ENCODE data around the gene APEX1. TPM values are rescaled to one million over a fixed set of nuclear protein-coding genes. Genes with fewer than 3 reads are reported as not detected.

Gene APEX1
- total RNA-seq, 1 experiment from 2014 or later = 113 TPM

GRCh38 chr14:20419419-20419818 is 35.6 kb upstream of the APEX1 start:
- Histone ChIP-seq H3K9me2 (ENCODE audit: insufficient read depth) (no peaks in the 10 kb centered on the region), H3K79me2 (ENCODE audit: low read depth) (no peaks in the 10 kb centered on the region), H3K27ac (no peak overlapping the region), H3K4me3 (no peak overlapping the region), H3F3A (ENCODE audit: insufficient read depth, low read depth) (no peaks in the 10 kb centered on the region), H3K4me1 (replicated peaks; ENCODE audit: insufficient read depth) (no peaks in the 10 kb centered on the region), H3K4me2 (no peak overlapping the region), H4K20me1 (ENCODE audit: insufficient read depth) (no peaks in the 10 kb centered on the region), H3K27me3 (ENCODE audit: insufficient read depth, low read depth) (no peaks in the 10 kb centered on the region), H2AFZ (no peak overlapping the region), H3K9me3 (ENCODE audit: insufficient read depth, low read depth) (no peaks in the 10 kb centered on the region), H3K36me3 (ENCODE audit: low read depth) (no peaks in the 10 kb centered on the region)
- intact Hi-C loops (cut with micrococcal nuclease; ENCODE audit: unreplicated experiment) = loop anchor here (10.0 kb wide), 1 partner anchor 185 kb away; no protein-coding TSS in a partner anchor
- no peak for DNase-seq
- BruUV-seq (replicated peaks) = no TSS peak
- POLR2A ChIA-PET (ENCODE audit: unreplicated experiment) = no interaction called here
- CTCF ChIA-PET = no interaction called here
- TF ChIP-seq CTCF (conservative IDR thresholded peaks at IDR 0.05) = no peak
- TF ChIP-seq EZH2 (IDR thresholded peaks at IDR 0.05; ENCODE audit: low read depth) = no peak

- ChIA-PET CTCF (no interaction called here), POLR2A (ENCODE audit: unreplicated experiment) (interaction anchor here (0.6 kb wide), 1 partner anchor 188 kb away, joined by 6 read pairs; no protein-coding TSS in a partner anchor)
- Histone ChIP-seq H3K4me2 (no peak overlapping the region), H3K79me2 (ENCODE audit: low read depth) (no peaks in the 10 kb centered on the region), H3F3A (ENCODE audit: insufficient read depth, low read depth) (no peaks in the 10 kb centered on the region), H3K9me2 (ENCODE audit: insufficient read depth) (no peaks in the 10 kb centered on the region), H3K9me3 (ENCODE audit: insufficient read depth, low read depth) (no peaks in the 10 kb centered on the region), H3K36me3 (ENCODE audit: low read depth) (no peaks in the 10 kb centered on the region), H3K27me3 (ENCODE audit: insufficient read depth, low read depth) (no peaks in the 10 kb centered on the region), H3K4me1 (replicated peaks; ENCODE audit: insufficient read depth) (no peaks in the 10 kb centered on the region), H4K20me1 (ENCODE audit: insufficient read depth) (no peaks in the 10 kb centered on the region), H3K4me3 (no peak overlapping the region), H2AFZ (no peak overlapping the region), H3K27ac (no peak overlapping the region)
- TF ChIP-seq EZH2 (IDR thresholded peaks at IDR 0.05; ENCODE audit: low read depth) (no peak), CTCF (conservative IDR thresholded peaks at IDR 0.05) (no peak)
- intact Hi-C loops (cut with micrococcal nuclease; ENCODE audit: unreplicated experiment) = no loop called here
- no TSS peak for BruUV-seq (replicated peaks)
- no peak for DNase-seq
Observed at GRCh38 chr14:20421267-20421666, 33.8 kb upstream of the APEX1 start.

GRCh38 chr14:20422886-20423285 is 32.1 kb upstream of the APEX1 start:
- intact Hi-C loops (cut with micrococcal nuclease; ENCODE audit: unreplicated experiment) = no loop called here
- POLR2A ChIA-PET (ENCODE audit: unreplicated experiment) = interaction anchor here (0.6 kb wide), 1 partner anchor 39 kb away, joined by 5 read pairs; the partner anchor contains the start of gene PIP4P1
- Histone ChIP-seq H3K9me2 (ENCODE audit: insufficient read depth) (no peaks in the 10 kb centered on the region), H3F3A (ENCODE audit: insufficient read depth, low read depth) (no peaks in the 10 kb centered on the region), H3K79me2 (ENCODE audit: low read depth) (no peaks in the 10 kb centered on the region), H3K27me3 (ENCODE audit: insufficient read depth, low read depth) (no peaks in the 10 kb centered on the region), H3K9me3 (ENCODE audit: insufficient read depth, low read depth) (no peaks in the 10 kb centered on the region), H3K27ac (no peak overlapping the region), H3K4me3 (no peak overlapping the region), H4K20me1 (ENCODE audit: insufficient read depth) (no peaks in the 10 kb centered on the region), H3K4me1 (replicated peaks; ENCODE audit: insufficient read depth) (0 out of 2 replicates have a peak, but pooled peaks cover 3% of the 10 kb centered on the region), H3K36me3 (ENCODE audit: low read depth) (no peaks in the 10 kb centered on the region), H2AFZ (no peak overlapping the region), H3K4me2 (no peak overlapping the region)
- BruUV-seq (replicated peaks) = no TSS peak
- CTCF ChIA-PET = no interaction called here
- no peak for TF ChIP-seq EZH2 (IDR thresholded peaks at IDR 0.05; ENCODE audit: low read depth)
- TF ChIP-seq CTCF (conservative IDR thresholded peaks at IDR 0.05) = no peak
- no peak for DNase-seq

Data from PC-9 (cell line).